Stimulated activated CD4-positive, alpha-beta T cell treated with anti-CD3 and anti-CD28 coated beads, Interleukin-12 subunit alpha, Interleukin-12 subunit beta, amount 100 ng/mL, for 4 hours (primary cell): ENCODE data around the gene SLC6A5.
A peak's percentile ranks its signal among the peaks of the same experiment; 100 is the strongest.
"Not testable (repeated sequence)": the region's sequence is repeated elsewhere in the genome, so short reads cannot be mapped to it uniquely, and the experiment has no call there.

ENCODE experiments used
- DNase-seq: peaks from one replicate; pipeline ENCODE4 v3.0.0-alpha.2; 2020

The SLC6A5 gene

DNA sequence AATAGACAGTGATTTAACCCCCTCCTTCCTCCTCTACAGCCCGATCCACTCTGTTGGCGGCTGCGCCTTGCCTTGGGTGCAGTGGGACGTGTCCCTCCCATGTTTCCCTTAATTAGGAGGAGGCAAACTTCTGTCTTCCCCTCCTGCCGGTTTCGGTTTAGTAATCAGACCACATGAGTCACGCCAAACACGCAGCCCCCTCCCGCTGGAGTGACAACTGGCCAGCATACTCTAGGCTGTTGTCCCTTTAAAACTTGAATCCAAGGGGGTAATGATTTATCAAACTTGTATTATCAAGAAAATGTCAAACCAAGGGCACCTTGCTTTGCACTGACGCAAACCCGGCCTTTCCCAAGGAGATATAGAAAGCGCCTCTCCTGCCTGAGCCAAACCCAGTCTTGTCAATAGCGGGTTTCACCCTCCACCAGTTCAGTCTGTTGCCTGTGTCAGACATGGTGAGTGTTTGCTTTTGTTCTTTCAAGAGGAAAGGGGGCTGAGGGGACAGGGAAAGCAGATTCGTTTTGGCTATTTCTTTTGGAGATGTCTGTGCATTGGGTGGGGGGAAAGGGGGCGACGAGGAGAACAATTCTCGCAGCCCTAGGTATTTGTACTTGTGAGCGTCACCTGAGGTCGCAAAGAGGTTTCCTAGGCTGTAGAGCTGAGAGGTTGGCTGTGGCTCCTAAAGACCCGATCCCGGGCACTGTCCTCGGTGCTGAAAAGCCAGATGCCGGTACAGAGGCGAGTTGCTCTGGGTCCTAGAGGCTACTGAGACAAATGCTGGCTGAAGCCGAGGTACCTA is at the start of gene SLC6A5:
Gene SLC6A5 (plus strand): TSS at position 388 of the 799 bp plus-strand sequence. CDS start 65 bp downstream, at position 453.
- peak; percentile 3 for DNase-seq

GRCh38 chr11:20551096-20551495 is 48.3 kb upstream of the SLC6A5 start:
- no peak for DNase-seq

- DNase-seq: no peak
Observed at GRCh38 chr11:20555783-20556182, 43.6 kb upstream of the SLC6A5 start.

GRCh38 chr11:20556396-20556795 is 43.0 kb upstream of the SLC6A5 start:
- DNase-seq: not testable (repeated sequence)

DNA sequence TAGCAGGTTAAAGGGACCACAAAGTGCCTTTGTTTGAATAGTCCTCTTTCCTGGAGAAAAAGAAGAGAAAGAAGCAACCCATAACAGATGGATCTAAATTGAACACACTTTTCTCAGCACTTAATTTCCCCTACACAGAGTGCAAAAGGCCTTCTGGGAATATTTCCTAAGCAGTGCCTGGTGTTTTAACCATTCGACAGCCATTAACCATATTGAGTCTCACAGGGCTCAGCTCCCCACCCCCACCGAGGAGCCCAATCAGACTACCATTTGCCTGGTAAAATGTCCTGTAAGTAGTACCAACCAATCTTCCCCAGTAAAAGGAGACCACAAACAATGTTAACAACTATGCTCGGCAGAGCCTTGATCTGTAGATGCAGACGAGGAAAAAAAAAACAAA is 40.7 kb upstream of the SLC6A5 start:
- no peak for DNase-seq

DNA sequence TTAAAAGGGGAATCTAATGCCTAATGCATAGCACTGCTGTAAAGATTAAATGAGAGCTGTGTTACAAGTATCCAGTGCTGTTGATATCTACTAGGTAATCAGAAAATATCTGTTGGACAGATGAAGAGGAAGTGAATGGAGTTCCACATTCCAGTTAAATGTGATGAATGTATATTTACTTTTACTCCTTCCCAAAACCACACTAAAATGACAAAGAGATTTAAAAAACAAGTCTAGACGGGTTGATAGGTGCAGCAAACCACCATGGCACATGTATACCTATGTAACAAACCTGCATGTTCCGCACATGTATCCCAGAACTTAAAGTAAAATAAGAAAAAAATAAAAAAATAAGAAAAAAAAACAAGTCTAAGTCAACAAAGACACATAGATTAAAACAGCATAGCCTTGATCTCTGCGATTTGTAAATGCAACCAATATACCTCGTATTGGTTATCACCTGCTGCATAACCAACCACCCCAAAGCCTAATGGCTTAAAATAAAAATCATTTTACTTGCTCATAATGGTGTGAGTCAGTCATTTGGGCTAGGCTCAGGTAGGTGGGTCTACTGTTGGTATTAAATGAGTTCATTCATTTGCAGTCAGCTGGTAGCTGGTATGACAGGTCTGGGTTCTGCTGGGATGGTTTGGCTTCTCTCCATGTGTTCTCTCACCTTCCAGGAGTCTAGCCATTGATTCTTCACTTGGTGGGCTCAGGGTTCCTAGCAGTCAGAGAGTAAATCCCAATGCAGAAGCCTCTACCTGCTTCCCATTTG is 39.7 kb upstream of the SLC6A5 start:
- DNase-seq: no peak

DNA sequence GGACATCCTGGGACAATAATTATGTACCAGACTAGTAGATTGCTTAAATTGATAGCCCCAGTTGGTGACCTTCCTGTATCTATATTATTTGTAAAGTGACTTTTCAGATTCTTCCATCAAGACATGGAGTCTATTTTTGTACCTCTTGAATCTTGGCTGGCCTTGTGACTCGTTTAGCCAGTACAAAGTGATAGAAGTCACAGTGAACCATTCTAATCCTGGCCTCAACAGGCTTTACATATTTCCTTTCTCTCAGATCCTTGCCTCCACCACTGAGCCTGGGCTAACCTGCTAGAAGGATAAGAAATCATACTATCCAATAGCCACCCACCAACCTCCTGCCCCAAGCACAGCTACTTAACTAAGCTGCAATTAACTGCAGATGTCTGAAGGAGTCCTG is 37.5 kb upstream of the SLC6A5 start:
- DNase-seq: no peak

DNA sequence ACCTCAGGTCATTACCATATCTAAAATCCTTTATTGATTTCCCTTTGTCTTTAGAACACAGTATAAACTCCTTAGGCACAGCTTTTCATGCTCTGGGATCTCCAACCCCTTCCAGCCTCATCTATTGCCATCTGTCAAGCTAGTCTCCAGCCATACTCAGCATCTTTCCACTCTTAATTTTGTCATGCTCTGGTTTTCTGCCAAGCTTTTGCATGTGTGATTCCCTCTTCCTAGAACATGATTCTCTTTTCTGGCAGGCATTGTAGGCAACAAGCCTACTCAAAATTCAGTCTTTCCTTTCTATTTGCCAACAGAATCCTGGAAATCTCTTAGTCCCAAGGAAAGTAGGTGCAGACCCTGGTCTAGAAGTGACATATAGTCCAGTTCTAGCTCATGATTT is 35.5 kb upstream of the SLC6A5 start:
- DNase-seq: no peak

DNA sequence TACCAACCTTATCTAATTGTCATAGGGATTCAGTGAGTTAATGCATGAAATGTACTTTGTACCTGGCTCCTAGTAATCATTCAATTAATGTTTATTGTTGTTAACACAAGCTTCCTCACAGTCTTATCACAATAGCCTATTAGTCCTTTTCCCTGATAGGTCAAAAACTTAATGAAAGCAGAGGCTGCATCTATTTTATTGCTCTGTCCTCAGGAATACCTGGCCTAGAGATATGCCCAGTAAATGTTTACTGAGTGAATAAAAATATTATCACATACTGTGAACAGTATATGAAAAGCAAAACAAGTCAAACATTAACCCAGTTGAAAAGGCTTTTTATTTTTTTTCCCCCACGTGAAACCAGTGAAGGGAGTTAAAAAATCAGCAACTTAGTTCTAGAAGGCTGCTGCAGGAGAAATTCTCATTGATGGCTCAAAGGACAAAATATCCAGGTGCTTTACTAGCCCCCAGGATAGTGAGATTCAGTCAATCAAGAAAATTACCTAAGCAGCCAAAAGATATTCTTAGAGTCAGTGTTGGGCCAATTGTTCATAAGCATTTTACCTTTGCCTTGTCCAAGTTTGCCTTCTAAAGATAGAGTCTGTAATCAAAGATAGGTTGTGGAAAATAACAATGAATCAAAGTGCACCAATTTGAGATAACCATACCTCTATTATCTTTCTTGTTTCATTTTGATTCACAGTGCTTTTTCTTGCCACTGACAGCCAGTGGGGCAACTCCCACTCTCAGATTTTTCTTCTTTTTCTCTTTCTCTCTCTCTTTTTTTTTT is 34.4 kb upstream of the SLC6A5 start:
- DNase-seq: no peak

DNA sequence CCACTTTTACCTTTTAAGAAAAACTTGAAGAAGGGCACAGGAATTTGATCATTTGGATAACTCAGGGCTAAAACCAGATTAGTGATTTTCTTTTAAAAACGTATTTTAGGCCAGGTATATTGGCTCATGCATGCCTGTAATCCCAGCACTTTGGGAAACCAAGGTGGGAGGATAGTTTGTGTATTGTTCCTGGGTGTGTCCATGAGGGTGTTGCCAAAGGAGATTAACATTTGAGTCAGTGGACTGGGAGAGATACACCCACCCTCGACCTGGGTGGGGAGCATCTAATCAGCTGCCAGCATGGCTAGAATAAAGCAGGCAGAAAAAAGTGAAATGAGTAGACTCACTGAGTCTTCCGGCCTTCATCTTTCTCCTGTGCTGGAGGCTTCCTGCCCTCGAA is 33.3 kb upstream of the SLC6A5 start:
- DNase-seq: not testable (repeated sequence)

- DNase-seq: no peak
Observed at GRCh38 chr11:20566591-20567434, 32.6 kb upstream of the SLC6A5 start.

DNA sequence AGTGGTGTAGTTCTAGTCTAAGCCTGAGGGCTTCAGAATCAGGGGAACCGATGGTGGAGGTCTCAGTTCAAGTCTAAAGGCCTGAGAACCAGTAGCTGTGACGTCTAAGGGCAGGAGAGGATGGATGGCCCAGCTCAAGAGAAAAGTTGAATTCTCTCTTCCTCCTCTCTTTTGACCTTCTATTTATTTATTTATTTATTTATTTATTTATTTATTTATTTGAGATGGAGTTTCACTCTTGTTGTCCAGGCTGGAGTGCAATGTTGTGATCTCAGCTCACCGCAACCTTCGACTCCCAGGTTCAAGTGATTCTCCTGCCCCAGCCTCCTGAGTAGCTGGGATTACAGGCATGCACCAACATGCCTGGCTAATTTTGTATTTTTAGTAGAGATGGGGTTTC is 19.7 kb upstream of the SLC6A5 start:
- not testable (repeated sequence) for DNase-seq

GRCh38 chr11:20583201-20583600 is 16.2 kb upstream of the SLC6A5 start:
- DNase-seq: no peak

DNA sequence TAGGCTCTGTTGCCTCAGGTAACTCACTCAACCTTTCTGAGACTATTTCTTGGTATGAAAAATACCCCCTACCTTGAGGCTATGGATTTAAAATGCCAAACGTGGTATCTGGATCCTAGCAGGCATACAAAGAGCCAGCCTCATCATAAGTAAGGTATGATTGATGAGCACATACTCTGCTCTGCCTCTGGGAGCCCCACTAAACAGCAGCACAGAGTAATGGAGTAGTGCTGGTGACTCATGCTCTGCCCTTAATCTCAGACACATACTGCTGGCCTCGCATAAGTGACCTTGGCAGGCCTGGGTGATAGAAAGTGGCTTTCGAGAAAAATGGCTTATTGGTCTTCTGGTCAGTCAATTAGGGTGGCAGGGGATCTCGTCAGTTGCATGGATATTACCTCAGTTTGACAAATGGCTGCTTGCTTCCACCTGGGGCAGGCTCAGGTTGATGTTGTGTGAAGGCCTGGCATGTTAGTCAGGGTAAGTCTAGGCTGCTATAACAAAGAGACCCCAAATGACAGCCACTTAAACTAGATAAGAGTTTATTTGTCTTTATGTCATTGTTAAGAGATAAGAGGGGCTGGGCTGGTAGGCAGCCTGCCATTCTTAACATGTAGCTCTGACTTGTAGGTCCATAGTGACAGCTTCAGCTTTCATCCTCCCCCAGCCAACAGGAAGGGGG is 15.2 kb upstream of the SLC6A5 start:
- no peak for DNase-seq

DNA sequence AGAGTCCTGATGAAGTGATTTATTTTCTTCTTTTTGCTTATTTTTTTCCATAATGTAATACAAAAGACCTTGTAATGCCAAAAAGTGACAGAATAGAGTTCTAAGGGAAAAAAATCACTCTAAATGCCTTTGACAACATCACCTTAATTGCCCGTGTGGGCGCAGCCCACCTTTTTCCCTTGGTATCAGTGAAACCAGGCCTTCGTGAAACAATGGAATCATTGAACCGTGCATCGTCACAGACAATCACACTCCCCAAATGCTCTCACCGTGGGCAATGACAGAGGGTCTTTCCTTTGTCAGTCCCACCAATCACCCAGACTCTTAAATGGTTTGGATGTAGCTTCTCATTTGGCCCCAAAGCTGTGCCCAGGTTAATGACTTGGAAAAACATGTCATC is 9.6 kb upstream of the SLC6A5 start:
- no peak for DNase-seq

DNA sequence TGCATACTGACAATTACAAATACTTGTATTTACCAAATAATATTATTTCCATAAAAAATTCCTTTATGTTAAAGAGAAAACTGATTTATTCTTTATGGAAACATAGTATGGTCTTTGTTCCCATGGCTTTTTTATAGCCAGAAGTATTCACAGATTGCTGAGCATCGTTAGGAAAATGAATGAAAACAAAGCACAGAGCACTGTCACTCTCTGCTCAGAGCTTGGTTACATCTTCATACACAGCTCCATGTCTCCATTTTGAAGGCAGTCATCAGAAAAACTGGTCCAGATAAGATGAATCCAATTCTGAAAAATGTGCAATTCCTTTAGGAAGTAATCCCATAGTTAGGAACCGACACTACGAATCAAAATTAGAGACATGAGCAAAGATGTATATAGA is 9.0 kb upstream of the SLC6A5 start:
- no peak for DNase-seq

- DNase-seq: no peak
Observed at GRCh38 chr11:20592741-20593140, 6.7 kb upstream of the SLC6A5 start.

GRCh38 chr11:20594274-20595061 is 4.9 kb upstream of the SLC6A5 start:
- no peak for DNase-seq

DNA sequence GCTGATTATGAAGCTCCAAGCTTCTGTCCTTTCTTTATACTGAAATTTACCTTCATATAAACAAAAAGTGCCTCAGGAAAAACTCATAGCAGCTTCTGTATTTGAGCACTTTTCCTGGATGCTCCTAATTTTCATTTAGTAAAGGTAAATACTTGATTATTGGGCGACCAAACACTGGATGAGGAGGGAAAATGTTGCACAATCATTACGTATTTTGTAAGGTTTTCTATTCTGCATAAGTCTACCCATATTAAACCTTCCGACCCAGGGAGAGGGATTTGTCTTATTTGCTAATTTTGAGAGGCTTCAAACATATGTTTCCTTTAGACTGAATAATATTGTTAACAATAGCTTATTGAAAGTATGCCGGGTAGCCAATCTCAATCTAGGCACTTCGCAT is 4.3 kb upstream of the SLC6A5 start:
- DNase-seq: no peak

DNA sequence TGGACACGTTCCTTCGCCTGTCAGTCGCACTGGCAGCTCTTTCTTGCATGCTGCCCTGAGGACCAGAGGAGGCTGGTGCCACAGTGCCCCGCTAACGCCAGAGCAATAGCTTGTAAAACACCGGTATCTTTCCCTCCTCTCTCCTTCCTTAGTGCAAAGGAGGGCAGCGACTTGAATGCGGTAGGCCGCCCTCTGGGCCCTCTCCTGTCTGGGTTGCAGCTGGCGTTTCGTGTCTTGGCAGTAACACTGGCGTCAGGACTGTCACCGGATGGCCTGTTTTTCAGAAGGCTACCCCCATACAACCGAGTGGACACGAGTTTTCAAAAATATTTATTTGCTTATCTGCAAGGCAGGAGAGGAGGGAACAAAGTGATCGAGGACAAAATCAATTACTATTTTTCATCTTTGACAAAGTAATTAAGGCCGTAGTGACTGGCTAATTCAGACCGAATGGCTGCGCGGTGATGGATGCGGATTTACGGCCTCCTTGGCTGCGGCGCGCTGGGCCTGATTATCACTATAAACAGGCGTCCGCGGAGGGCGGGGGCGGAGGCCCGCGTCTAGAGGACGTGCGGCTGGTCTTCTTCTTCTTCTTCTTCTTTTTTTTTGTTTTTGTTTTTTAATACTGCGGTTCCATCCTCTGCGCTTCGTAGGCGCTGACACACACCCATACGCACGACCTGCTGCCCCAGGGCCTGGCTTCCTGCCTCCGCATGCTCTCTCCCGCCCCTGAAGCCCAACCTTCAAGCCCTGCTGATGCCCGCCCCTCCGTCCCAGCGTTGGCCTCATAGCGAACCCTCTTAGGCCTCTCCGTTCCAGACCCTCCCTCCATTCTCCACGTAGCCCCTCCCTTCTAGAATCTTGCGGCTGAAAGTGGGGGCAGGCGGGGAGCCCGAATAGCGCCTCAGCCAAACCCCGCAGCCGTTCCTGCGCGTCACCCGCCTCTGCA is 2.9 kb upstream of the SLC6A5 start:
- DNase-seq: no peak
